ENCODE measurements around the gene POU2AF1.

DNA sequence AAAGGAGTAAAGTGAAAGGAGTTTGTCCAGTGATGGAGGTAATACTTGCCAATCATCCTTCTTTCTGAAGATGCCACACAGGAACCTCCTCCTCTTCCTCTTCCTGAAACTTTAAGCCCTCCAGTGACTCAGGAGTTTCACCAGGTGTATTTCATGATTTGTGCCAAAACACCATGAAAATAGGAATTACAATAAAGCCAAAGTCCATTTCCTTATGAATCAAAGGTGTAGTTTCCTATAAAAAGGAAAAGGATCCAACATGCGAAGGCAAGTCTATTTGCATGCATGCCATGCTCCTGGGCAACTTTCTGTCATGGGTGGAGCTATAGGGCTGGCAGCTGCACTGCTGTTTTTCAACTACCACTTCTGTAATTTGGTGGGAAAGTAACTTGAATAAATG is 9.8 kb upstream of the POU2AF1 start:
- TF ChIP-seq, protein P1, sequence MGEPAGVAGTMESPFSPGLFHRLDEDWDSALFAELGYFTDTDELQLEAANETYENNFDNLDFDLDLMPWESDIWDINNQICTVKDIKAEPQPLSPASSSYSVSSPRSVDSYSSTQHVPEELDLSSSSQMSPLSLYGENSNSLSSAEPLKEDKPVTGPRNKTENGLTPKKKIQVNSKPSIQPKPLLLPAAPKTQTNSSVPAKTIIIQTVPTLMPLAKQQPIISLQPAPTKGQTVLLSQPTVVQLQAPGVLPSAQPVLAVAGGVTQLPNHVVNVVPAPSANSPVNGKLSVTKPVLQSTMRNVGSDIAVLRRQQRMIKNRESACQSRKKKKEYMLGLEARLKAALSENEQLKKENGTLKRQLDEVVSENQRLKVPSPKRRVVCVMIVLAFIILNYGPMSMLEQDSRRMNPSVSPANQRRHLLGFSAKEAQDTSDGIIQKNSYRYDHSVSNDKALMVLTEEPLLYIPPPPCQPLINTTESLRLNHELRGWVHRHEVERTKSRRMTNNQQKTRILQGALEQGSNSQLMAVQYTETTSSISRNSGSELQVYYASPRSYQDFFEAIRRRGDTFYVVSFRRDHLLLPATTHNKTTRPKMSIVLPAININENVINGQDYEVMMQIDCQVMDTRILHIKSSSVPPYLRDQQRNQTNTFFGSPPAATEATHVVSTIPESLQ (CRISPR knock-in tag; conservative IDR thresholded peaks at IDR 0.05): no peak
- TF ChIP-seq ZNF468 (CRISPR knock-in tag; IDR thresholded peaks at IDR 0.05): no peak
- no peak for TF ChIP-seq PHB2 (IDR thresholded peaks at IDR 0.05; ENCODE audit: partially characterized antibody)
- TF ChIP-seq, protein P2, sequence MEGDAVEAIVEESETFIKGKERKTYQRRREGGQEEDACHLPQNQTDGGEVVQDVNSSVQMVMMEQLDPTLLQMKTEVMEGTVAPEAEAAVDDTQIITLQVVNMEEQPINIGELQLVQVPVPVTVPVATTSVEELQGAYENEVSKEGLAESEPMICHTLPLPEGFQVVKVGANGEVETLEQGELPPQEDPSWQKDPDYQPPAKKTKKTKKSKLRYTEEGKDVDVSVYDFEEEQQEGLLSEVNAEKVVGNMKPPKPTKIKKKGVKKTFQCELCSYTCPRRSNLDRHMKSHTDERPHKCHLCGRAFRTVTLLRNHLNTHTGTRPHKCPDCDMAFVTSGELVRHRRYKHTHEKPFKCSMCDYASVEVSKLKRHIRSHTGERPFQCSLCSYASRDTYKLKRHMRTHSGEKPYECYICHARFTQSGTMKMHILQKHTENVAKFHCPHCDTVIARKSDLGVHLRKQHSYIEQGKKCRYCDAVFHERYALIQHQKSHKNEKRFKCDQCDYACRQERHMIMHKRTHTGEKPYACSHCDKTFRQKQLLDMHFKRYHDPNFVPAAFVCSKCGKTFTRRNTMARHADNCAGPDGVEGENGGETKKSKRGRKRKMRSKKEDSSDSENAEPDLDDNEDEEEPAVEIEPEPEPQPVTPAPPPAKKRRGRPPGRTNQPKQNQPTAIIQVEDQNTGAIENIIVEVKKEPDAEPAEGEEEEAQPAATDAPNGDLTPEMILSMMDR (CRISPR knock-in tag; IDR thresholded peaks at IDR 0.05): no peak
- no peak for TF ChIP-seq JUNB (CRISPR knock-in tag; IDR thresholded peaks at IDR 0.05; ENCODE audit: borderline replicate concordance)
- no peak for TF ChIP-seq HNRNPL (IDR thresholded peaks at IDR 0.05; ENCODE audit: low read depth, low read length)
- TF ChIP-seq, protein P3, sequence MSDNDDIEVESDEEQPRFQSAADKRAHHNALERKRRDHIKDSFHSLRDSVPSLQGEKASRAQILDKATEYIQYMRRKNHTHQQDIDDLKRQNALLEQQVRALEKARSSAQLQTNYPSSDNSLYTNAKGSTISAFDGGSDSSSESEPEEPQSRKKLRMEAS (IDR thresholded peaks at IDR 0.05): no peak
- TF ChIP-seq ZNF138 (CRISPR knock-in tag; IDR thresholded peaks at IDR 0.05; ENCODE audit: low read depth): no peak
- no peak for TF ChIP-seq SP5 (CRISPR knock-in tag; IDR thresholded peaks at IDR 0.05; ENCODE audit: borderline replicate concordance, low read depth)
- TF ChIP-seq POLR2A (IDR thresholded peaks at IDR 0.05; ENCODE audit: insufficient read depth in 1 of 2, low read depth in 2 of 2, low read length in 2 of 2): no peak
- TF ChIP-seq POLR2AphosphoS5 (IDR thresholded peaks at IDR 0.05; ENCODE audit: low read depth, low read length): no peak
- TF ChIP-seq, protein P4, sequence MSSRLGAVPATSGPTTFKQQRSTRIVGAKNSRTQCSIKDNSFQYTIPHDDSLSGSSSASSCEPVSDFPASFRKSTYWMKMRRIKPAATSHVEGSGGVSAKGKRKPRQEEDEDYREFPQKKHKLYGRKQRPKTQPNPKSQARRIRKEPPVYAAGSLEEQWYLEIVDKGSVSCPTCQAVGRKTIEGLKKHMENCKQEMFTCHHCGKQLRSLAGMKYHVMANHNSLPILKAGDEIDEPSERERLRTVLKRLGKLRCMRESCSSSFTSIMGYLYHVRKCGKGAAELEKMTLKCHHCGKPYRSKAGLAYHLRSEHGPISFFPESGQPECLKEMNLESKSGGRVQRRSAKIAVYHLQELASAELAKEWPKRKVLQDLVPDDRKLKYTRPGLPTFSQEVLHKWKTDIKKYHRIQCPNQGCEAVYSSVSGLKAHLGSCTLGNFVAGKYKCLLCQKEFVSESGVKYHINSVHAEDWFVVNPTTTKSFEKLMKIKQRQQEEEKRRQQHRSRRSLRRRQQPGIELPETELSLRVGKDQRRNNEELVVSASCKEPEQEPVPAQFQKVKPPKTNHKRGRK (CRISPR knock-in tag; IDR thresholded peaks at IDR 0.05): no peak
- TF ChIP-seq FOXK2 (IDR thresholded peaks at IDR 0.05): no peak
- TF ChIP-seq ELF1 (CRISPR knock-in tag; IDR thresholded peaks at IDR 0.05): no peak
